Trophoblast cell (in vitro differentiated cells and primary cell): Measurements from ENCODE around the gene RAB31.
"Not testable (repeated sequence)": the region's sequence is repeated elsewhere in the genome, so short reads cannot be mapped to it uniquely, and the experiment has no call there.

Experiments used
- DNase-seq, 2 donors: peaks; one replicate each; pipeline ENCODE4 v3.0.0-alpha.2; 2016
- H2AFZ ChIP-seq: 2 replicates; pipeline ENCODE4 v1.6.1; 2013; ENCODE audit warnings: low read length, moderate library complexity, mild to moderate bottlenecking; ENCODE audit not compliant: insufficient read depth, poor library complexity
- H2AK5ac ChIP-seq: 2 replicates; pipeline ENCODE4 v1.6.1; 2013; ENCODE audit warnings: mild to moderate bottlenecking, low read length
- H2BK120ac ChIP-seq: 2 replicates; pipeline ENCODE4 v1.6.1; 2013; ENCODE audit warnings: low read length, mild to moderate bottlenecking, moderate library complexity; ENCODE audit not compliant: insufficient read depth, poor library complexity
- H2BK12ac ChIP-seq: 2 replicates; pipeline ENCODE4 v1.6.1; 2013; ENCODE audit warnings: mild to moderate bottlenecking, low read length, moderate library complexity
- H2BK5ac ChIP-seq: 2 replicates; pipeline ENCODE4 v1.6.1; 2013; ENCODE audit warnings: low read length, low read depth, moderate library complexity, mild to moderate bottlenecking; ENCODE audit not compliant: poor library complexity
- H3K14ac ChIP-seq: 2 replicates; pipeline ENCODE4 v1.6.1; 2013; ENCODE audit warnings: mild to moderate bottlenecking, low read length
- H3K18ac ChIP-seq: 2 replicates; pipeline ENCODE4 v1.6.1; 2013; ENCODE audit warnings: mild to moderate bottlenecking, low read length
- H3K23ac ChIP-seq: 2 replicates; pipeline ENCODE4 v1.6.1; 2013; ENCODE audit warnings: low read length
- H3K27ac ChIP-seq: 2 replicates; pipeline ENCODE4 v1.5.1; 2013; ENCODE audit warnings: low read depth, mild to moderate bottlenecking, inconsistent platforms, low read length, moderate library complexity
- H3K27me3 ChIP-seq: 2 replicates; pipeline ENCODE4 v1.6.1; 2013; ENCODE audit warnings: inconsistent platforms, mild to moderate bottlenecking, low read length, moderate library complexity; ENCODE audit not compliant: insufficient read depth
- H3K36me3 ChIP-seq, 2 experiments: 1 replicate in 1 of 2; 2 replicates in 1 of 2; pipeline ENCODE4 v1.6.1; 2013; ENCODE audit warnings: low read length in 2 of 2, mild to moderate bottlenecking in 2 of 2, moderate library complexity in 1 of 2; ENCODE audit not compliant: insufficient read depth in 2 of 2, control insufficient read depth in 1 of 2
- H3K4ac ChIP-seq: 2 replicates; pipeline ENCODE4 v1.6.1; 2013; ENCODE audit warnings: low read depth, mild to moderate bottlenecking, low read length, moderate library complexity
- H3K4me1 ChIP-seq, 2 experiments: 1 replicate in 1 of 2; 2 replicates in 1 of 2; pipeline ENCODE4 v1.6.1; 2013; ENCODE audit warnings: low read length in 2 of 2, mild to moderate bottlenecking in 2 of 2, moderate library complexity in 1 of 2; ENCODE audit not compliant: insufficient read depth in 2 of 2, control insufficient read depth in 1 of 2
- H3K4me2 ChIP-seq: 2 replicates; pipeline ENCODE4 v1.6.1; 2013; ENCODE audit warnings: inconsistent platforms, mild to moderate bottlenecking, low read length, moderate library complexity
- H3K4me3 ChIP-seq: 2 replicates; pipeline ENCODE4 v1.5.1; 2013; ENCODE audit warnings: mild to moderate bottlenecking, low read depth, low read length, inconsistent platforms
- H3K79me1 ChIP-seq: one replicate; pipeline ENCODE4 v1.6.1; 2013; ENCODE audit warnings: low read length
- H3K79me2 ChIP-seq: 2 replicates; pipeline ENCODE4 v1.6.1; 2013; ENCODE audit warnings: low read length, mild to moderate bottlenecking; ENCODE audit not compliant: control insufficient read depth, insufficient read depth, poor library complexity
- H3K9ac ChIP-seq: 2 replicates; pipeline ENCODE4 v1.6.1; 2013; ENCODE audit warnings: mild to moderate bottlenecking, low read length
- H3K9me3 ChIP-seq: 2 replicates; pipeline ENCODE4 v1.6.1; 2013; ENCODE audit warnings: low read depth, mild to moderate bottlenecking, control low read depth, inconsistent platforms, low read length; ENCODE audit not compliant: insufficient read depth
- H4K12ac ChIP-seq: 2 replicates; pipeline ENCODE4 v1.6.1; 2013; ENCODE audit warnings: low read depth, mild to moderate bottlenecking, low read length, moderate library complexity
- H4K8ac ChIP-seq: 2 replicates; pipeline ENCODE4 v1.6.1; 2013; ENCODE audit warnings: low read depth, mild to moderate bottlenecking, low read length, moderate library complexity
- H4K91ac ChIP-seq: one replicate; pipeline ENCODE4 v1.6.1; 2013; ENCODE audit warnings: low read depth, mild to moderate bottlenecking, low read length, moderate library complexity
- WGBS: extraction: QIAGEN DNeasy Blood & Tissue Kit; methylation state at CpG from one replicate; pipeline ENCODE4 v1.1.7; 2013; ENCODE audit warnings: missing lambda C conversion rate; ENCODE audit not compliant: insufficient read length, insufficient coverage; ENCODE audit errors: extremely low coverage; 5-methylcytosine and 5-hydroxymethylcytosine counted together

RAB31 gene

GRCh38 chr18:9897129-9897528 is 189.0 kb downstream of the RAB31 start:
- no peak overlapping the region for H2AK5ac ChIP-seq
- no peak overlapping the region for H3K4ac ChIP-seq
- H4K12ac ChIP-seq: no peak overlapping the region
- no peak overlapping the region for H3K18ac ChIP-seq
- H3K4me3 ChIP-seq: no peak overlapping the region
- H2BK120ac ChIP-seq: no peak overlapping the region
- DNase-seq: no peak
- no peaks in the 10 kb centered on the region for H3K27me3 ChIP-seq
- no peak overlapping the region for H4K8ac ChIP-seq
- no peak overlapping the region for H2BK5ac ChIP-seq
- peaks cover 2% of the 10 kb centered on the region for H3K79me1 ChIP-seq
- H2AFZ ChIP-seq: no peak overlapping the region
- H3K9ac ChIP-seq: no peak overlapping the region
- H2BK12ac ChIP-seq: no peak overlapping the region
- no peak overlapping the region for H3K23ac ChIP-seq
- WGBS: no CpG with 5 or more reads among the region's 5 CpGs
- no peaks in the 10 kb centered on the region for H3K36me3 ChIP-seq
- H4K91ac ChIP-seq: no peak overlapping the region
- H3K79me2 ChIP-seq: no peaks in the 10 kb centered on the region
- no peaks in the 10 kb centered on the region for H3K9me3 ChIP-seq
- H3K14ac ChIP-seq: no peak overlapping the region
- H3K4me2 ChIP-seq: no peak overlapping the region
- peaks cover 0 to 3% of the 10 kb centered on the region in 2 experiments for H3K4me1 ChIP-seq
- no peak overlapping the region for H3K27ac ChIP-seq

- not testable (repeated sequence) for H3K27ac ChIP-seq, H3K79me1 ChIP-seq, H2AFZ ChIP-seq, H3K14ac ChIP-seq, H4K12ac ChIP-seq, H3K4me1 ChIP-seq, H3K23ac ChIP-seq, H4K8ac ChIP-seq, H3K18ac ChIP-seq, H2AK5ac ChIP-seq, H3K79me2 ChIP-seq, H3K4ac ChIP-seq, H3K9me3 ChIP-seq, H2BK120ac ChIP-seq, DNase-seq, H3K4me2 ChIP-seq, H3K36me3 ChIP-seq, H3K27me3 ChIP-seq, H4K91ac ChIP-seq, H3K4me3 ChIP-seq, H2BK5ac ChIP-seq, H3K9ac ChIP-seq, H2BK12ac ChIP-seq
- WGBS: no CpG with 5 or more reads among the region's 10 CpGs
Measured at GRCh38 chr18:9897787-9898291, 189.7 kb downstream of the RAB31 start.

DNA sequence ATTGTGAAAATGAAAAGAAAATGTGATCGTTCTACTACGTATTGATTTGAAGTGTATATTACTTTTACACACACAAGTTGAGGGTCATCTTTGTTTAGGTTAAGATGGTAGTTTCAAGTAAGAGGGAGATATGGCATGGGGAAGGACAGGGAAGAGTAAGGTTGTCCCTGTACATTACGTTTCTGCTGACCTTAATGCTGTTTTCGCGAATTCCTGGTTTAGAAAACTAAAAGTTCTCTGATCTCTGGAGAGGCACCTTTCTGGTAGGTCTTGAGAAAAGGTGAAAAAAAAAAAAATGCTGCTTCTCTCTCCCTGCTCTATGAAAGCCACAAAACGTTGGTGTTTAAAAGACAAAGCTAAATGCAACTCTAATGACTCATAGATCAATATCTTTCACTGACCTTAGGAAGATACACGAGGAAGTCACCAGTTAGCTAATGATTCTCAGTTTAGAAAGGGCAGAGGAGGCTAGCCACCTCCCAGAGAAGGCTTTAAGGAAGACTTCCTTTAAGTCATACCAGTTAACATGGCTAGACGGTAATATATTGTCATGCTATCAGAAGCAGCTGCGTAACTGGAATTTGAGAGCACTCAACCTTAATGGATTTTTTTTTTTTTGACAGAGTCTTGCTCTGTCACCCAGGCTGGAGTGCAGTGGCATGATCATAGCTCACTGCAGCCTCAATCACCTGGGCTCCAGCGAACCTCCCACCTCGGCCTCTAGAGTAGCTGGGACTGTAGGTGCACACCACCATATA is 190.9 kb downstream of the RAB31 start:
- Histone ChIP-seq H3K79me2 (no peaks in the 10 kb centered on the region), H3K23ac (no peak overlapping the region)
- whole genome bisulfite sequencing: 100% methylated on average over 2 of the region's 11 CpGs

GRCh38 chr18:9899550-9899930 is 191.4 kb downstream of the RAB31 start:
- not testable (repeated sequence) for H3K14ac ChIP-seq, DNase-seq, H3K23ac ChIP-seq, H2BK12ac ChIP-seq, H3K4me1 ChIP-seq, H3K4ac ChIP-seq, H4K91ac ChIP-seq, H3K79me1 ChIP-seq, H2AK5ac ChIP-seq, H3K9ac ChIP-seq, H3K4me2 ChIP-seq, H4K8ac ChIP-seq, H3K27me3 ChIP-seq, H3K9me3 ChIP-seq, H2BK120ac ChIP-seq, H4K12ac ChIP-seq, H2BK5ac ChIP-seq, H3K4me3 ChIP-seq, H3K79me2 ChIP-seq, H3K36me3 ChIP-seq, H2AFZ ChIP-seq, H3K18ac ChIP-seq
- WGBS: no CpG with 5 or more reads among the region's 1 CpG
- peak overlapping the region; percentile 57 for H3K27ac ChIP-seq

More for the DNA sequence above, 190.9 kb downstream of the RAB31 start:
- Histone ChIP-seq H3K4ac (no peak overlapping the region), H3K36me3 (no peaks in the 10 kb centered on the region), H2BK5ac (no peak overlapping the region), H2BK12ac (no peak overlapping the region), H3K27ac (peak overlapping the region; percentile 73), H3K18ac (no peak overlapping the region), H2BK120ac (no peak overlapping the region), H4K91ac (no peak overlapping the region), H2AFZ (no peak overlapping the region), H3K79me1 (peaks cover 2% of the 10 kb centered on the region), H3K4me2 (no peak overlapping the region), H4K8ac (no peak overlapping the region), H3K9me3 (no peaks in the 10 kb centered on the region), H3K4me1 (peaks cover 0 to 5% of the 10 kb centered on the region in 2 experiments), H3K9ac (no peak overlapping the region), H2AK5ac (no peak overlapping the region), H4K12ac (no peak overlapping the region), H3K4me3 (no peak overlapping the region), H3K14ac (no peak overlapping the region), H3K27me3 (no peaks in the 10 kb centered on the region)
- peak; percentile 80 to 87 for DNase-seq
